BLaER1 (cell line): ENCODE measurements around the gene TWIST2.
A peak's percentile ranks its signal among the peaks of the same experiment; 100 is the strongest.

Experiments
- H3K27ac ChIP-seq: shearing (Covaris generic); formaldehyde crosslinking; 2 replicates; pipeline ENCODE4 v1.8.1; 2022
- H3K27me3 ChIP-seq: shearing (Covaris generic); formaldehyde crosslinking; 2 replicates; pipeline ENCODE4 v1.8.1; 2022
- H3K36me3 ChIP-seq: shearing (Covaris generic); formaldehyde crosslinking; 2 replicates; pipeline ENCODE4 v1.8.1; 2022
- H3K4me1 ChIP-seq: shearing (Covaris generic); formaldehyde crosslinking; 2 replicates; pipeline ENCODE4 v1.8.1; 2022
- H3K4me2 ChIP-seq: shearing (Covaris generic); formaldehyde crosslinking; 2 replicates; pipeline ENCODE4 v1.8.1; 2022
- H3K4me3 ChIP-seq: shearing (Covaris generic); formaldehyde crosslinking; 2 replicates; pipeline ENCODE4 v1.8.1; 2022
- H3K9ac ChIP-seq: shearing (Covaris generic); formaldehyde crosslinking; 2 replicates; pipeline ENCODE4 v1.8.1; 2022
- H3K9me3 ChIP-seq: shearing (Covaris generic); formaldehyde crosslinking; 2 replicates; pipeline ENCODE4 v1.8.1; 2022
- H4K20me1 ChIP-seq: shearing (Covaris generic); formaldehyde crosslinking; 2 replicates; pipeline ENCODE4 v1.8.1; 2022
- Cebpa-rat ChIP-seq: shearing (Covaris generic); IDR thresholded peaks from 2 replicates; pipeline ENCODE4 v1.8.1; 2022

TWIST2 gene

DNA sequence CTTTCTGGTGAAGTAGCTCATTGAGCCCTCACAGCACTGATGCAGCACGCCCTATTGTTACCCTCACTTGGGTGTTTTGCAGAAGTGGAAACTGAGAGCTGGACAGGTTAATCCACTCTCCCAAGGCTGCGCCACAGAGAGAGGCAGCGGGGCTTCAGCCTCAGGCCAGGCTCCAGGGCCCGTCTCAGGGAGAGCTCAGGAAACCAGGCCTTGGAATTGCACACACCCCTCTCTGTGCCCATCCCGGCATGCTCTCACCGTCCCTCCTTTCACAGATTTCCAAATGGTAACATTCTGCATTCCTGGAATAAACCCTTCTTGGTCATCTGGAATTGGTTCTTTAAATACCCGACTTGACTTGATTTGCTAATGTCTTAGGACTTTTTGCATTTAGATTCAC, 51.5 kb downstream of the TWIST2 start:
- no peak for TF ChIP-seq Cebpa-rat
- H4K20me1 ChIP-seq = no peaks in the 10 kb centered on the region
- no peaks in the 10 kb centered on the region for H3K9me3 ChIP-seq
- H3K9ac ChIP-seq = no peak overlapping the region
- H3K4me1 ChIP-seq = peaks cover 26% of the 10 kb centered on the region
- no peak overlapping the region for H3K4me3 ChIP-seq
- H3K27me3 ChIP-seq = no peaks in the 10 kb centered on the region
- peak overlapping the region; percentile 75; the same call in 1 of the 2 replicates for H3K4me2 ChIP-seq
- no peaks in the 10 kb centered on the region for H3K36me3 ChIP-seq
- H3K27ac ChIP-seq = no peak overlapping the region

DNA sequence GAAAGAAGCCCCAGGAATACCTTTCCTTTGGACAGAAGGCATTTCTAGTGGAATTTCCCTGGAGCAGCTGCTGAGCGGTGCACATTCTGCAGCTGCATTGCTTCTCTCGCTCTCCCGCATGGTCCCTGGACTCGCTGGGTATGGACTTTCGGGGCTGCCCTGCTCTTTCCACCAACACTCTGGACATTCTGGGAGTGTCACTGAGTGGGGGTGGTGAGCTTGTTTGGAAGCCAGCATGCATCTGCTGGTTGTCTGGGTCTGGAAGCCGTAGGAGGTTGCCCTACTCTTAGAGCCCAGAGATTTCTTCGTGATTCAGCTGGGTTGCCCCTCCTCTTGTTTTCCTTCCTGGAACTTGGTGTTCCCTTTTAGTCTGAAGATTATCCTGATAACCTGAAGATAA, 52.6 kb downstream of the TWIST2 start:
- Histone ChIP-seq H3K9me3 (no peaks in the 10 kb centered on the region), H3K27me3 (no peaks in the 10 kb centered on the region), H3K4me3 (no peak overlapping the region), H3K9ac (no peak overlapping the region), H3K36me3 (no peaks in the 10 kb centered on the region), H3K4me1 (peaks cover 37% of the 10 kb centered on the region), H4K20me1 (no peaks in the 10 kb centered on the region), H3K27ac (no peak overlapping the region), H3K4me2 (no peak overlapping the region)
- no peak for TF ChIP-seq Cebpa-rat

DNA sequence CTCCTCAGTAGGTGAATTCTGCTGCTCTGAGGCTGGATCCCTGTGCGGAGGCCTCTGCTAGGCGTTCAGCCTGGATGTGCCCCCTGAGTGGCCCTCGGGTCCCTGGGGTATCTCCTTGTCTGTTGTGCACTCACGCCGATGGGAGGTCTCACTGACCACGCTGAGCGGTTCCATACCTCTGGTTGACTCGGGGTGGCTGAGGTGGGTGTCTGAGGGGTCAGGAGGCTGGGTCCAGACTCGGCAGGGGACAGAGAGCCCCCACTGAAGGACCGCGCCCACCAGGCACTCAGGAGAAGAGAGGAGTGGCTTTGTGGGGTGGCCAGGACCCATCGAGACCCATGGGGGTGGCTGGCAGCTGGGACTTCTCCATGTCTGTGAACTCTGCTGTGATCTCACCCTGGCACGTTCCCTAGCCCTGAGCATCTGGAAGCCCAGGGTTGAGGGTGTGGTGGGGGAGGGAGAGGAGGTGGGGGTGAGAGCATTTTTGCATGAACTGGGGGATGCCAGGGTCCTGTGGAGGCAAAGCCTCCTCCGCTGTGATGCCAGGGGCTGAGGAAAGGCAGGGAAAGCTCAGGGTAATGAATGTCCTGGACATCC, 53.7 kb downstream of the TWIST2 start:
- no peaks in the 10 kb centered on the region for H4K20me1 ChIP-seq
- H3K27me3 ChIP-seq = no peaks in the 10 kb centered on the region
- no peak overlapping the region for H3K4me2 ChIP-seq
- no peaks in the 10 kb centered on the region for H3K9me3 ChIP-seq
- H3K27ac ChIP-seq = no peak overlapping the region
- peaks cover 48% of the 10 kb centered on the region for H3K4me1 ChIP-seq
- H3K4me3 ChIP-seq = no peak overlapping the region
- no peaks in the 10 kb centered on the region for H3K36me3 ChIP-seq
- no peak for TF ChIP-seq Cebpa-rat
- no peak overlapping the region for H3K9ac ChIP-seq

DNA sequence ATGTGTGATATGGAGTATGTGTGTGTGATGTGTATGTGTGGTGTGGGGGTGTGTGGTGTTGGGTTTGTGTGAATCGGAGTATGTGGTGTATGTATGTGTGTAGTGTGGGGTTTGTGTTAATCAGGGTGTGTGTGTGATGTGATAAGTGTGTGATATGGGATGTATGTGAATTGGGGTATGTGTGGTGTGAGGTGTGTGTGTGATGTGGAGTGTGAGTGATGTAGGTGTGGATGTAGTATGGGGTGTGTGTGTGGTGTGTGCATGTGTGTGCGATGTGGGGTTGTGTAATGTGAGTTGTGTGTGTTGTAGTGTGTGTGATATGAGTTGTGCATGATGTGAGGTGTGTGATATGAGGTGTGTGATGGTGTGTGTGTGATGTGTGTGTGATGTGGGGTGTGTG, 54.4 kb downstream of the TWIST2 start:
- peaks cover 49% of the 10 kb centered on the region for H3K4me1 ChIP-seq
- no peak overlapping the region for H3K27ac ChIP-seq
- no peaks in the 10 kb centered on the region for H4K20me1 ChIP-seq
- H3K9me3 ChIP-seq = no peaks in the 10 kb centered on the region
- no peak for TF ChIP-seq Cebpa-rat
- no peaks in the 10 kb centered on the region for H3K27me3 ChIP-seq
- no peaks in the 10 kb centered on the region for H3K36me3 ChIP-seq
- H3K4me2 ChIP-seq = no peak overlapping the region
- H3K4me3 ChIP-seq = no peak overlapping the region
- H3K9ac ChIP-seq = no peak overlapping the region

DNA sequence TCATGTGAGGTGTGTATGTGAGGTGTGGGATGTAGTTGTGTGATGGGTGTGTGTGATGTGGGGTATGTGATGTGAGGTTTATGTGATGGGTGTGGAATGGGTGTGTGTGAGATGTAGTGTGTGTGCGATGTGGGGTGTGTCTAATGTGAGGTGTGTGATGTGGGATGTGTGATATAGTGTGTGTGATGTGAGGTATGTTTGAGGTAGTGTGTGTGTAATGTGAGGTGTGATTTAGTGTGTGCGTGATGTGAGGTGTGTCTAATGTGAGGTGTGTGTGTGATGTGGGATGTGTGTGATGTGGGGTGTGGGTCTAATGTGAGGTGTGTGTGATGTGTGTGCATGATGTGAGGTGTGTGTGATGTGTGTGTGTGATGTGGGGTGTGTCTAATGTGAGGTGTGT, 55.3 kb downstream of the TWIST2 start:
- Histone ChIP-seq H3K27ac (no peak overlapping the region), H3K4me1 (peaks cover 45% of the 10 kb centered on the region), H3K9ac (no peak overlapping the region), H3K4me3 (no peak overlapping the region), H3K4me2 (no peak overlapping the region), H3K27me3 (no peaks in the 10 kb centered on the region), H4K20me1 (no peaks in the 10 kb centered on the region), H3K36me3 (no peaks in the 10 kb centered on the region), H3K9me3 (no peaks in the 10 kb centered on the region)
- no peak for TF ChIP-seq Cebpa-rat

DNA sequence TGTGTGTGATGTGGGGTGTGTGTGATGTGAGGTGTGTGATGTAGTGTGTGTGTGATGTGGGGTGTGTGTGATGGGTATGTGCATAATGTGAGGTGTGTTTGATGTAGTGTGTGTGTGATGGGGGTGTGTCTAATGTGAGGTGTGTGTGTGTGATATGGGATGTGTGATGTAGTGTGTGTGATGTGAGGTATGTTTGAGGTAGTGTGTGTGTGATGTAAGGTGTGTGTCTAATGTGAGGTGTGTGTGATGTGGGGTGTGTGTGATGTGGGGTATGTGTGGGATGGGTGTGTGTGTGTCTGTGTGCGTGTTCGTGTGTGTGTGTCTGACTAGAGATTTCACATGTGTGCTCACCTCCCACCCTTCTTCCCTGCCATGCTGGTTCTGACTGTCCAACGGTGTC, 56.3 kb downstream of the TWIST2 start:
- Histone ChIP-seq H3K9ac (no peak overlapping the region), H3K4me1 (peaks cover 40% of the 10 kb centered on the region), H3K4me2 (0 out of 2 replicates have a peak overlapping the region, but pooled peaks have one; percentile 81), H4K20me1 (no peaks in the 10 kb centered on the region), H3K4me3 (no peak overlapping the region), H3K9me3 (no peaks in the 10 kb centered on the region), H3K36me3 (no peaks in the 10 kb centered on the region), H3K27me3 (no peaks in the 10 kb centered on the region), H3K27ac (no peak overlapping the region)
- no peak for TF ChIP-seq Cebpa-rat

DNA sequence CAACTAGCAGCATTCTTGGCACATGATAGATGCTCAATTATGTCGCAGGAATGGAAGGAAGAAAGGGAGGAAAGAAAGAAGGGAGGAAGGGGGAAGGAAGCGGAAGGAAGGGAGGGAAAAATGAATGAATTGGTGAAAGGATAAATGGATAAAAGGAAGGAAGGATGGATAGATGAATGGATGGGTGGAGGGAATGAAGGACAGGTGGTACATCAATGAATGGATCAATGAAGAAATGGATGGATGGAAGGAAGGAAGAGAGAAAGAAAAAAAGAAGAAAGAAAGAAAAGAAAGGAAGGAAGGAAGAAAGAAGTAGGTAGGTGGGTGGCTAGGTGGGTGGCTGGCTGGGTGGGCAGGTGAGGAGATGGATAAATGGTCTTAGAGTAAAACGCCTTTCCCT, 56.8 kb downstream of the TWIST2 start:
- Histone ChIP-seq H3K4me3 (no peak overlapping the region), H3K9ac (no peak overlapping the region), H3K27ac (no peak overlapping the region), H3K27me3 (no peaks in the 10 kb centered on the region), H3K4me2 (peak overlapping the region; percentile 81), H4K20me1 (no peaks in the 10 kb centered on the region), H3K9me3 (no peaks in the 10 kb centered on the region), H3K36me3 (no peaks in the 10 kb centered on the region), H3K4me1 (peaks cover 42% of the 10 kb centered on the region)
- no peak for TF ChIP-seq Cebpa-rat

DNA sequence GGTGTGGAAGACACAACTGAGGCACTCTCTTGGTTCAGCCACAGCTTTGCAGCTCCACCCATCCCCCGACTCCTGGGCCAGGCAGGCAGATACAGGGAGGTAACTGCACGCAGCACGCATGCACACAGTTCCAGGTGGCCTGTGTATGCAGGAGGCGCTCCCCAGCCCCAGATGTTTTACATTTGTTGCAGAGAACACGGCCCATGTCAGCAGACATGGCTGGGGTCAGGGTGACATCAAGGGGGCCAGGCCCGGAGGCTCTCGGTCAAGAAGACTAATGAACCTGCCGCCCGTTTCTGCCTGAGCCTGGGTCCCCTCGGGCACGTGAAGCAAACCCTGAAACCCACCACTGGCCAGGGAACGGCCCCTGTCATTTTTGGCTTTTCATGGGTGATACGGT, 57.3 kb downstream of the TWIST2 start:
- Histone ChIP-seq H4K20me1 (no peaks in the 10 kb centered on the region), H3K4me1 (peaks cover 42% of the 10 kb centered on the region), H3K4me3 (no peak overlapping the region), H3K36me3 (no peaks in the 10 kb centered on the region), H3K27ac (no peak overlapping the region), H3K9ac (no peak overlapping the region), H3K9me3 (no peaks in the 10 kb centered on the region), H3K27me3 (no peaks in the 10 kb centered on the region), H3K4me2 (peak overlapping the region; percentile 81)
- TF ChIP-seq Cebpa-rat = no peak

DNA sequence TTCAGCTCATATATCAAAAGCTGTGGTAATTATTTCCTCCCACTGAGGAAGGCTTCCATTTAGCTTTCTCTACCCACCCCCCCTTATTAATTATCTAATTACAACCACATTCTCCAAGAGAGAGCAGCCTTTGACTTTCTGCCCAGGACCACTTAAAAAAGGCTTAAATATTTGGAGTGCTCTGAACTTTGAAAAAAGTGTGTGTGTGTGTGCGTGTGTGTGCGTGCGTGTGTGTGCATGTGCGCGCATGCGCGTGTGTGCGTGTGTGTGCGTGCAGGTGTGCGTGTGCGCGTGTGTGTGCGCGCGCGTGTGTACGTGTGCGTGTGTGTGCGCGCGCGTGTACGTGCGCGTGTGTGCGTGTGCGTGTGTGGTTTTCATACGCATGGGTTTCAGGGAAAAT, 57.8 kb downstream of the TWIST2 start:
- no peaks in the 10 kb centered on the region for H3K27me3 ChIP-seq

DNA sequence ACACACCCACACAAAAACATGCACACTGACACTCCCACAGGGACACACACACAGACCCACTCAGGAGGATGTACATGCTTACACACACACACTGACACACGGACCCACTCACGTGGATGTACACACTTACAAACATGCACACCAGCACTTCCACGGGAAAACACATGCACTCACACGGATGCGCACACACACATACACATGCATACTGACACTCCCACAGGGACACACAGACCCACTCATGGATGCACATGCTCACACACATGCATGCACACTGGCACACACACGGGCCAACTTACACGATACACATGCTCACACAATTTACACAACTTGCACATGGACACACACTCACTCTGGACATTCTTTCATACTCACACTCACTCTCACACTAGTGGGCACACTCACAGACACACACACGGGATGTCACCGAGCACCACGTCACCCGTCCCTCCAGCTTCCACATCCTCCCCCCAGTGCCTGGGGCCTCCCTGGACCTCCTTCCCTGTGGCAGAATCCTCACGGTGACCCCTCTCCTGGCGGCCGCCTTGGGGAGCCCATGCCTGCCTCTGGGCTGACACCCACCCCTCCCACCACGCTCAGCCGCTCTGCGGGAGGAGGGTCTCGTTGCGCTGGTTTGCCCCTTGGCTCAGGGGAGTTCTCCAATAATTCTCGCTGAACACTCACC, 58.5 kb downstream of the TWIST2 start:
- H3K4me3 ChIP-seq = no peak overlapping the region
- no peaks in the 10 kb centered on the region for H3K9me3 ChIP-seq
- no peaks in the 10 kb centered on the region for H3K27me3 ChIP-seq
- peak overlapping the region; percentile 81 for H3K4me2 ChIP-seq
- TF ChIP-seq Cebpa-rat = no peak
- no peak overlapping the region for H3K27ac ChIP-seq
- H3K9ac ChIP-seq = no peak overlapping the region
- H4K20me1 ChIP-seq = no peaks in the 10 kb centered on the region
- H3K36me3 ChIP-seq = no peaks in the 10 kb centered on the region
- H3K4me1 ChIP-seq = peaks cover 42% of the 10 kb centered on the region

More for the DNA sequence above, 57.8 kb downstream of the TWIST2 start:
- Histone ChIP-seq H4K20me1 (no peaks in the 10 kb centered on the region), H3K9ac (no peak overlapping the region), H3K36me3 (no peaks in the 10 kb centered on the region), H3K4me2 (peak overlapping the region; percentile 81), H3K9me3 (no peaks in the 10 kb centered on the region), H3K4me3 (no peak overlapping the region), H3K27ac (no peak overlapping the region), H3K4me1 (peaks cover 42% of the 10 kb centered on the region)
- TF ChIP-seq Cebpa-rat = no peak
